ENCODE measurements around the gene RAD51. TPM values are rescaled to one million over a fixed set of nuclear protein-coding genes. Genes with fewer than 3 reads are reported as not detected.

RAD51 gene
- total and polyA plus RNA-seq, 2 of the 8 experiments (the other 6 are each of a cell fraction or from before 2014, with no cell fraction given), result 32.2 to 42.4 TPM

DNA sequence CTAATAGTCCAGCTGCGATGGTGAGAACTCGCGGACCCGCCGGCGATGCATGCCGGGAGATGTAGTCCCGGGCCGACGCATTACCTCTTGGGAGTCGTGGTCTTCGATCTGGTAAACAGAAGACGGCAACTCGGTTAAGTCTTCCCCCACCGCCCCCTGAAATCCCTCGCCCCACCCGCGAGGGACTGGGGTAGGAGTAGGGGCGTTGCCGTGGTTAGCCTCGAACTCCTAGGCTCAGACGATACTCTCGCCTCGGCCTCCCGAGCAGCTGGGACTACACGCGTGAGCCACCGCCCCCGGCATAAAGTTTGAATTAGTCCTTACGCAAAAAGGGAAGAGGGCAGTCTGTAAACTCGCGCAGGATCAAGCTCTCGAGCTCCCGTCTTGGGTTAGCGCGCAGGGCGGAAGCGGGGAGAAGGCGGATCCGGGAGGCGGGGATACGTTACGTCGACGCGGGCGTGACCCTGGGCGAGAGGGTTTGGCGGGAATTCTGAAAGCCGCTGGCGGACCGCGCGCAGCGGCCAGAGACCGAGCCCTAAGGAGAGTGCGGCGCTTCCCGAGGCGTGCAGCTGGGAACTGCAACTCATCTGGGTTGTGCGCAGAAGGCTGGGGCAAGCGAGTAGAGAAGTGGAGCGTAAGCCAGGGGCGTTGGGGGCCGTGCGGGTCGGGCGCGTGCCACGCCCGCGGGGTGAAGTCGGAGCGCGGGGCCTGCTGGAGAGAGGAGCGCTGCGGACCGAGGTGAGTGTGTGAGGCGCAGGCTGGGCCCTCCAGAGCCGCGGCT, at the start of gene RAD51 (continued):
- TF ChIP-seq MAX (IDR thresholded peaks at IDR 0.05), result peak; percentile 82
- TF ChIP-seq, protein P1, sequence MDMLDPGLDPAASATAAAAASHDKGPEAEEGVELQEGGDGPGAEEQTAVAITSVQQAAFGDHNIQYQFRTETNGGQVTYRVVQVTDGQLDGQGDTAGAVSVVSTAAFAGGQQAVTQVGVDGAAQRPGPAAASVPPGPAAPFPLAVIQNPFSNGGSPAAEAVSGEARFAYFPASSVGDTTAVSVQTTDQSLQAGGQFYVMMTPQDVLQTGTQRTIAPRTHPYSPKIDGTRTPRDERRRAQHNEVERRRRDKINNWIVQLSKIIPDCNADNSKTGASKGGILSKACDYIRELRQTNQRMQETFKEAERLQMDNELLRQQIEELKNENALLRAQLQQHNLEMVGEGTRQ (IDR thresholded peaks at IDR 0.05; ENCODE audit: low read length), result peak; percentile 3; the same call in 1 of the 2 replicates
- TF ChIP-seq TBP (IDR thresholded peaks at IDR 0.05; ENCODE audit: low read depth, low read length), result peak; percentile 82
